Stimulated activated CD4-positive, alpha-beta T cell treated with anti-CD3 and anti-CD28 coated beads, Interleukin-4, amount 100 ng/mL, for 1 hour (primary cell): Measurements from ENCODE around the gene FHIP1B.

Experiments
- DNase-seq: peaks from one replicate; pipeline ENCODE4 v3.0.0-alpha.2; 2020

FHIP1B gene

DNA sequence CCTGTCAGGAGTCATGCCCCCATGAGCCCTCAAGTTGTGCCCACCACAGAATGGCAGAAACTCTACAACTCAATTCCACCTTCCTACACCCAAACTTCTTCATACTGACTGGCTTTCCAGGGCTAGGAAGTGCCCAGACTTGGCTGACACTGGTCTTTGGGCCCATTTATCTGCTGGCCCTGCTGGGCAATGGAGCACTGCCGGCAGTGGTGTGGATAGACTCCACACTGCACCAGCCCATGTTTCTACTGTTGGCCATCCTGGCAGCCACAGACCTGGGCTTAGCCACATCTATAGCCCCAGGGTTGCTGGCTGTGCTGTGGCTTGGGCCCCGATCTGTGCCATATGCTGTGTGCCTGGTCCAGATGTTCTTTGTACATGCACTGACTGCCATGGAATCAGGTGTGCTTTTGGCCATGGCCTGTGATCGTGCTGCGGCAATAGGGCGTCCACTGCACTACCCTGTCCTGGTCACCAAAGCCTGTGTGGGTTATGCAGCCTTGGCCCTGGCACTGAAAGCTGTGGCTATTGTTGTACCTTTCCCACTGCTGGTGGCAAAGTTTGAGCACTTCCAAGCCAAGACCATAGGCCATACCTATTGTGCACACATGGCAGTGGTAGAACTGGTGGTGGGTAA is 35.1 kb downstream of the FHIP1B start, which contains the start of gene OR52W1:
Gene OR52W1, plus strand, starts transcription at position 51 of the 637 bp plus-strand sequence. Its CDS starts 0 bp downstream, at position 51.
- no peak for DNase-seq

DNA sequence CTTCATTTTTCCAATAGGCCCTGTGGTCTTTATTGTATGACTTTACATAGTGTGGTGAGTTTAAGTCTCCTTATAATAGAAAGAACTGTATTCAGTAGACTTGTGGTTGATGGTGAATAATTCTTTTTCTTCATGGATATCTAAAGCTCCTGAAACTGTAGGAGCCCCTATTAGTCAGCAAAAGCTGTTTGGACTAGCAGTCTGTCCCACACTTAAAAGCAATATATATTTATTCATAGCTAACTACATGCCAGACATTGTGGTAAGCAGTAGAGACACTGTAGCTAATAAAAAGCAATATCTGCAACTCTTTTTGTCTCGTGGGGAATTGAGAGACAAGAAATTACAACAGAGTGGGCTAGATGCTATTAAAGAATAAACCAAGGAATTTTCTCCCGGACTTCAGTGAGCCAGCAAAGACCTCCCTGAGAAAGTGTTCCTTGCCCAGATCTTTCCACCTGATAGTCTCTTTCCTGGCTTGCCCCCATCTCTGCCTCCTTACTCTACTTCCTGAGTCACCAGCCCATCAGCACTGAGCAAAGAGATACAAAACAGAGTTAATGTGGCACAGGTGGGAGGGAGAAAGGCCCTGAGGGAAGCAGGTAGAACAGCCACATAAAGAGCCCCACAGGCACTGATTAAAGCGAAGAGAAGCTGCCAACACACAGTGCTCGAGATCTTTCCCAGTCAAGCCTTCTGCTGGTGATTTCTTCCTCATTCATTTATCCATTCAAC is 36.8 kb downstream of the FHIP1B start:
- DNase-seq = no peak

DNA sequence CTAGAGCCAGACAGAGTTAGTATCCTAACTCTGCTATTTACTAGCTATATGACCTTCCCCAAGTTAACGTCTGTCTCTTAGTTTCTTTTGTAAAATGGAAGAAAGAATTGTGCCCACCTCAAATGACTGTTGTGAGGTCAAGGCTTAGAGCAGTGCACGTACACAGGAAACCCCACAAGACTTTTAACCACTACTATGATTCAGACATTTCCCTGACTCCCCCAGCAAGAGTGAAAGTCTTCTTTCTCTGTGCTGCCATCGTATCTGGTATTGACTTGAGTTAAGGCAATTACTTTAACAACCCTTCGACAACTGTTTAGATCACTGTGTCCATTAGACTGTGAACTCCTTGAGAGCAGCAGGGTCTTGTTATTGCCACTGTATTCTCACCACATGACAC is 38.0 kb downstream of the FHIP1B start:
- no peak for DNase-seq

DNA sequence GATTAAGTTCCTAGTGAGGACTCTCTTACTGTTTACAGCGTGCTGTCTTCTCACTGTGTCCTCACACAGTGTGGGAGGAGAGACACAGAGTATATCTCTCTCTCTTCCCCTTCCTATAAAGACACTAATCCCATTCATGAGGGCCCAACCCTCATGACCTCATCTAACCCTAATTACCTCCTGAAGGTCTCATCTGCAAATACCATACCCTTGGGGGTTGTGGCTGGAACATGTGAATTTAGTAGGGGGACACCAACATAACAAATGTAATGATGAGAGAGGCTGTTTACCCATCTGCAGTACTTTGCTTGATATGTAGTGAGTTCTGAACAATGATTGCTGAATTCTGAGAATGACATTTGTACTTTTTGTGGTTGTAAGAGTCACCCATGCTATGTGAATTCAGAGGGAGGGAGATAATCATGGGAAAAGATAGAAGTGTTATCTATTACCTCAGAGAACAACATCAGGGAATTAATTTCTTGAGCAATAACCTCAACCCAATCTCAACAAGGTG is 40.3 kb downstream of the FHIP1B start:
- DNase-seq = no peak

DNA sequence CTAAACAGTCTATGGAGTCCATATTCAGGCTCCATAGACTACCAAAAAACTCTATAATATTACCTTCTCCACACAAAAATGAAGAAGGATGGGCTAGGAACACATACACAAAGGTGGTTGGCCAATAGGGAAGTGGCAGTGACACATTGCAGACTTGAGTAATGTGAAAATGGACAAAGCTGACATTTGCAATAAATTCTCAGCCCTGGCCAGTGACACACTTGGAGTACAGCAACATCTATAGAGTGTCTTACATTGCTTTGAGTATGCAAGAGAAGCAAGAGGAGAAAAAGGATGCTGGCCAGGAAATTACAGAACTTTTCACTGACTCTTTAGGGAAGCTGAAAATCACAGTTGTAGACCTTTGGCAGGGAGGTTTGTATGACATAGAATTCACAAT is 42.7 kb downstream of the FHIP1B start:
- DNase-seq = no peak

DNA sequence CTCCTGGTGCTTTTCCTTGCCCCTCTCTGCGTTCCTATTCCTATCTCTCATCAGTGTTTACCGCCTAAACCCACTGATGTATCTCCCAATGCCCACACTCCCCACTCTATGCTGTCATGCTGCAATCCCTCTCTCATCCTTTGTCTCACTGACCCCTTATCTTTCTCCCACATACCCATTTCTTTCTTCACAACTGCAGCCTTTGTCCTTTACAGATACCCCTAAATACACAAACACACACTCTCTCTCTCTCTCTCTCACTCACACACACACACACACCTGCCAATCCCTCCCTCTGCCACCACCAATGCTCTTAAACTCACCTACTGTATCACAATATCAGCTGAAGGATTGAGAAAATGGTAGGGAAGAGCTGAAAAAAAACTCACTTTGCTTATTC is 59.0 kb downstream of the FHIP1B start:
- DNase-seq = no peak

DNA sequence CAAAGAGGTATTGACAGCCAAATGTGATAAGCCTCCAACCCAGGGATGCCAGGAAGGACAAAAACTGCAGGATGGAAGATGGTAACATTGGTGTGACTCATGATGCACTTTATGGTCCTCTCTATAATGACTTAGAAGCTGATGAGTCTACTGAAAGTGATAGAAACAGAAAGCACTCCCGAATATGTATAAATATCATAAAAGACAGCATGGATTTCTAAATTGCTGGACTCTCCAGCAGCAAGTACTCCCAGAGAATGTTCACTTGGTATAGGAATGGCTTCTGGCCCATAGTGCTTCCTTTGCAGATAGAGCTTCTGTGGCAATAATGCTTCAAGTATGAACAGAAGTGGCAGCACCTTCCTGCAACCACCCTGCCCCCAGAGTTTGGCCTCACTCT is 64.2 kb downstream of the FHIP1B start, which contains the start of gene OR52B2:
Gene OR52B2, minus strand, starts transcription at position 101 of the 400 bp plus-strand sequence. Its CDS starts 0 bp downstream, at position 101.
- no peak for DNase-seq
